NCI-H187 (cell line): ENCODE results near the gene ASH1L.
"Not testable (repeated sequence)": the region's sequence is repeated elsewhere in the genome, so short reads cannot be mapped to it uniquely, and the experiment has no call there.

Experiments used
- DNase-seq, 2 experiments: peaks; one replicate each; lab custom pipeline; 2025; lab: John Stamatoyannopoulos, UW

Gene ASH1L

DNA sequence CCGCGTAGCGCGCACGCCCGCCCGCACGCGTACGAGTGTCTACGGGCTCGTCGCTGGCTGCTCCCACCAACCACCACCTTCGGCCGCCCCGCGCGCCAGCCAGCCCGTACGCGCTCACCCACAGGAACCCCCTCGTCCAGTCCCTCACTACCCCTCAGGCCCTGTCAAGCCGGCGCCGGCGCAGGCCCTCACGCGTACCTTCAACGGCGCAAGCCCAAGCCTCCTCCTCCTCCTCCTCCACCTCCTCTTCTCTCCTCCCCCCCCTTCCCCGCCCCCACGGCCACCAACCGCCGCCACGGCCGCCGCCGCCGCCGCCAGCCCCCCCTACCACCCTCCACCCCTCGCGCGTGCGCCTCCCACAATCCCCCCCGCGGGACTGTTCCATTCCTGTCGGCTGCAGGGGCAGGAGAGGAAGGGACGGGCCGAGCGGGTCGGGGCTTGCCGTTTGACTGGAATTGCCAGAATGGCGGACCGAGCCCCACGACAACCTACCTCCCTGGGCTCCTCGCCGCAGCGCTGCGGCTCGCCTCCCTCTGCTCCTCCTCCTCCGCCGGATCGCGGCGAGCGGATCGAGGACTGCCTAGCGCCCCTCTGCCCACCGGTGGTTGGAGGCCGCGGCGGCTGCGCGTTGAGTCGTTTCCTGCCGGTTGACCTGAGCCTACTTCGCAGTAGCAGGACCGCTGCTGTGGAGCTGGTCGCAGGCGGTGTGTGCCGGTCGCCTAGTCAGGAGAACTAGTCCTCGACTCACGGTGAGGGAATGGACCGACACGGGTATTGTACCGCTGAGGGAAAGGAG is at the start of gene ASH1L:
Gene ASH1L, minus strand, starts transcription at position 223 of the 796 bp plus-strand sequence. CDS start 41,284 bp downstream, outside the sequence.
- DNase-seq, result peak; percentile 98 to 100

- DNase-seq, result not testable (repeated sequence)
These were observed 47.6 kb upstream of the ASH1L start for GRCh38 chr1:155610257-155610647.

DNA sequence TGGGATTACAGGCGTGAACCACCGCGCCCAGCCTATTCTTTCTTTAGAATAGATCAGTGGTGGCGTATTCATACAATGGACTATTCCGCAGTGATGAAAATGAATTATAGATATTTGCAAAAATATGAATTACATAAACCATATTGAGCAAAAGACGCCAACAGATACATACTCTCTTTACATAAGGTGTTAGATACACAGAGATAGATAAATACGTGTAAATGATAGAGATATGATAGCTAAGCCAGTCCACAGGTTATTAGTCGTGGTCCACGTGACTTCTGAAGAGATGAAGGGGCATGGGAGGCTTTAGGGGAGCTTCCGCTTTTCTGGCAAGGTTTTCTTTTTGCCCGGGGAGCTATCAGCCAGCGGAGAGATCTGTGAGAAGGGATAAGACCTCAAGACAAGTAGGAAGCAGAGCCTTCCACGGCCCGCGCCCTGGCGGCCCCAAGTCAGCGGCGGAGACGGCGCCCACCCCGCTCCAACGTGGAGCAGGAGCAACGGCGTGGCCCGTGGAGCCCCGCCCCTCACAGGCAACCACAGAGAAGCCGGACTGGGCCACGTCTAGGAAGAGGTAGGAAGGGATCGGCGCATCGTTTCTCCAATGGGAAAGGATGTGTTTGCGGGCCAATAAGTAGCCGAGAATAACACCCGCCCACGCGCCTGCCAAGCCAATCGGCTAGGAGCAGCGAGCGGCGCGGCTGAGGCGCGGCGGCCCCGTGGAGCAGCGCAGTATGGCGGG is 47.1 kb upstream of the ASH1L start, which contains the start of gene MSTO1:
Gene MSTO1, plus strand, starts transcription at position 704 of the 742 bp plus-strand sequence. Its CDS starts 31 bp downstream, at position 735.
- DNase-seq, result peak; percentile 99

DNA sequence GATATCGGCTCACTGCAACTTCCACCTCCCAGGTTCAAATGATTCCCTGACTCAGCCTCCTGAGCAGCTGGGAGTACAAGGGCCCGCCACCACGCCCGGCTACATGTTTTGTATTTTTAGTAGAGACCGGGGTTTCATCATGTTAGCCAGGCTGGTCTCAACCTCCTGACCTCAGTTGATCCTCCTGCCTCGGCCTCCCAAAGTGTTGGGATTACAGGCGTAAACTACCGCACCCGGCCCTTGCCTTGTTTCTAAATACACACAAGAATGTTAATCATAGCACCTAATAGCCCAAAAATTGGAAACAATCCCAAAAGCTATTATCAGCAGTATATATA is 46.3 kb upstream of the ASH1L start:
- DNase-seq, result no peak

- DNase-seq, result no peak
These were observed 45.1 kb upstream of the ASH1L start for GRCh38 chr1:155607708-155608107.

DNA sequence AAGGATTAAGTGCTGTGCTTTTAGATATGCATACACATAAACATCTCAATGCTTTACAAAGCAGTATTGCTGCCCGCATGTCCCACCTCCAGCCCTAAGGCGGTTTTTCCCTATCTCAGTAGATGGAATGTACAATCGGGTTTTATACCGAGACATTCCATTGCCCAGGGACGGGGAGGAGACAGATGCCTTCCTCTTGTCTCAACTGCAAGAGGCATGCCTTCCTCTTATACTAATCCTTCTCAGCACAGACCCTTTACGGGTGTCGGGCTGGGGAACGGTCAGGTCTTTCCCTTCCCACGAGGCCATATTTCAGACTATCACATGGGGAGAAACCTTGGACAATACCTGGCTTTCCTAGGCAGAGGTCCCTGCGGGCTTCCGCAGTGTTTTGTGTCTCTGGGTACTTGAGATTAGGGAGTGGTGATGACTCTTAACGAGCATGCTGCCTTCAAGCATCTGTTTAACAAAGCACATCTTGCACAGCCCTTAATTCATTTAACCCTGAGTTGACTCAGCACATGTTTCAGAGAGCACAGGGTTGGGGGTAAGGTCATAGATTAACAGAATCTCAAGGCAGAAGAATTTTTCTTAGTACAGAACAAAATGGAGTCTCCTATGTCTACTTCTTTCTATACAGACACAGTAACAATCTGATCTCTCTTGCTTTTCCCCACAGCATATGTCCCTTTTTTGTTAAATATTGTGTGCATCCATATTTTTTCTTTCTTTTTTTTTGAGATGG is 37.4 kb upstream of the ASH1L start:
- DNase-seq, result not testable (repeated sequence)

GRCh38 chr1:155598842-155599331 is 36.3 kb upstream of the ASH1L start:
- no peak for DNase-seq

GRCh38 chr1:155596864-155597263 is 34.3 kb upstream of the ASH1L start:
- no peak for DNase-seq

DNA sequence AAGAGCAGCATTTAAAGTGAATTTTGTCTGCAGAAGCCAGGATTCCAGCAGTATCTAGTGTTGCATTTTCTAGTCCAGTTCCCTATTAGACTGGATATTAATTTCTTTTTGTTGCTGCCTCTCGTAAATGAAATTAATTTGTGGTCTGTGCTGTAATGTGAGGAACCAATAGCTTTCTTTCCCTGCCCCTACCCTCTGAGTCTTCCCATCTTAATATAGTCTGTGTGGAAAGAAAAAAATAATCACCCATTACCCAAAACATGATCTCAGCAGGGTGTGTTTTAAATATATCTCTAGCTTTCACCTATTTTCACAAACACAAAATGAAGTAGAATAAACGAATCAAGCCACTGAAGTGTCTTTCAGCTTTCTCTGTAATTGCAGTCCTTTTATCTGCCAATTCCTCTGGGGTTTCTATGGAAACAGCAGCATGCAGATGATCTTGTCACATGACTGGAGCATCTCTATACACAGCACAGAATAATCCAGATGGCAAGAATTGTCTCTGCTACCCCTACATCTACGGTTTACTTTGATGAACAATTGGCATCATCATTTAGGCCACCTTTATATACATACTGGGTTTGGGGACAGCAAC is 33.4 kb upstream of the ASH1L start:
- DNase-seq, result not testable (repeated sequence)

GRCh38 chr1:155591770-155592169 is 29.2 kb upstream of the ASH1L start:
- peak; percentile 26 to 59 for DNase-seq

- not testable (repeated sequence) for DNase-seq
These were observed 28.1 kb upstream of the ASH1L start for GRCh38 chr1:155590516-155591247.

DNA sequence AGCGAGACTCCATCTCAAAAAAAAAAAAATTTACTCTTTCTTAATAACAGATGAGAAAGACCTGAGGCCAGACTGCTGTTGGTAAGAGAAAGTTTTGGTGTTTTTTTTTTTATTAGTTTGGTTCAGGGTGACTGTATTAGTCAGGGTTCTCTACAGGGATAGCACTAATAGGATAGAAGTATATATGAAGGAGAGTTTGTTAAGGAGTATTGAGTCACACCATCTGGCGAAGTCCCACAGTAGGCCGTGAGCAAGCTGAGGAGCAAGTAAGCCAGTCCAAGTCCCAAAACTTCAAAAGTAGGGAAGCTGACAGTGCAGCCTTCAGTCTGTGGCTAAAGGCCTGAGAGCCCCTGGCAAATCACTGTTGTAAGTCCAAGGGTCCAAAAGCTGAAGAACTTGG is 26.7 kb upstream of the ASH1L start:
- DNase-seq, result not testable (repeated sequence)

GRCh38 chr1:155583846-155584245 is 21.2 kb upstream of the ASH1L start:
- DNase-seq, result not testable (repeated sequence)

GRCh38 chr1:155575608-155576007 is 13.0 kb upstream of the ASH1L start:
- not testable (repeated sequence) for DNase-seq

GRCh38 chr1:155574077-155574476 is 11.5 kb upstream of the ASH1L start:
- no peak for DNase-seq

DNA sequence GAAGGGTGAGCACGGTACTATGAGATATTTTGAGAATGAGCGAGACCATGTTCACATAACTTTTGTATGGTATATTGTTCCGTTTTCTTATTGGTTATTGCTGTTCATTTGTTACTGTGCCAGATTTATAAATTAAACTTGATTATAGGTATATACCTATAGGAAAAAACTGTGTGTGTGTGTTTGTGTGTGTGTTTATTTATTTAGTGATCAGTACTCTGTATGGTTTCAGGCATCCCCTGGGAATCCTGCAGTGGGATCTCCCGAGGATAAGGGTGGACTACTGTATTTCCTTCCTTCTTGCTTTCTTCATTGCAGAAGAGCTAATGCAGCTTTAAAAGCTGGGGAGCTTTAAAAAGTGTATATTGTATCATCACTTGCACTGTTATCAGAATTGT is 8.0 kb upstream of the ASH1L start:
- no peak for DNase-seq

DNA sequence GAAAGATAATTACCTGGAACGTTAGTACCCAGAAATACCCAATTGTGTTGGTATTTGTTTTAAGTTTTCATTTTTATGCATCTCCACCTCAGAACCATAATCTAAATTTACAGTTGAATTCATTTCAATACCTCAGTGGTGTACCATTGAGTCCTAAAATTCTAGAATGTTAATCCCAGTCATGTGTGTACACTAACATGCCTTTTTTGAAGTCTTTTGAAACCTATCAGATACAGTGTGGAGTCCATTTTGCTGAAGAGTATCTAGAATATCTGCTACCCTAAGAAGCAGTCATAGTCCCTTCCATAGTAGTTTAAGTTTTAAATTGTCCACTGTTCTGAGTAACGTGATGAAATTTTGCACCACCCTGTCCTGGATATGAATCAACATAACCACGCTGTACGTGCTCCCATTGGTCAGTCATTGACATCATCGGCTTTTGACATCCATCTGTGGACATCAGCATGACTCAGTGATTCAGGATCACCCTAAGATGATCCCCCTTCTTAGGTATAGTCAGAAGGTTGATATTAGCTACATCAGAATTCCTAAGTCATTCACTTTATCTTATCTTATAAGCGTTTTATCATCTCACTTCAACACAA is 7.5 kb upstream of the ASH1L start:
- no peak for DNase-seq

- DNase-seq, result peak in 1 of 2 experiments; percentile 62
These were observed 897 bp upstream of the ASH1L start for GRCh38 chr1:155563377-155564022.

DNA sequence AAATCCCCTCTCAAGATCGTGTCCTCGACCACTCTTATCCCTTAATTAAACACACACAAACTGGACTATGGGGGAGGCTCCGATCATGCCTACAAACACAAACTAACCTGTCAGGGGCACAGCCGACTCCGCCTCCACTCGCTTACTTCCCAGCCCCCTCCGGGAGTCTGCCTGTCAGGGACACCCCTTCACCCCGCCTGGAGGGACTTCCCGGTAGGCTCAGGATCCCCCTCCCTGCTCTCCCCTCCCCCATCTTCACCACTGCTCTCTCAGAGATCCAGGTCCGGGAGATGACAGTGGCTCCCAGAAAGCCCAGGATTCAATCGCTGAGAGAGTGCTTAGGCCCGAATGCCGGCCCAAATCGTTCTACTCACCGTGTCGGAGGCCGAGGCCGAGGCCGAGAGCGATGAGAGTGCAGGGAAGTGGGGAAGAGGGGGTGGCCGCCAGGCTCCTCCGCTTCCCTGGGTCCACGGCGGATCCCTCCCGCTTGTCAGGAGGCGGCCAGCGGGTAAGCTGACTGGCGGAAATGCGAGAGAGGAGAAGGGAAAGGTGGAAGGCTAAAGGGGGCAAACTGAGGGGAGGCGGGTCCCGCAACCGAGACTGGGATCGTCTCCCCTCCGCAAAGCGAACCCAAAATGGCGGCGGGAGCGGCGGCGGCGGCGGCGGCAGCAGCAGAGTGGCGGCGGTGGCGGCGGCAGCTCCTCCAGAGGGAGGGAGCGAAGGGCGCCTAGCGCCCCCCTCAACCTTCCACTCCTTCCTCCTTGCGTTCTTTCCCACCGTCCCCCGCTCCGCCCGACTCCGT is 623 bp downstream of the ASH1L start:
- DNase-seq, result peak in 1 of 2 experiments; percentile 71
